RWPE1 (cell line): Measurements from ENCODE around the gene SETD4.

Experiments
- CTCF ChIA-PET: fragments of 350-600 bp; sonication (Branson Sonifier 250); formaldehyde crosslinking; extraction: SDS; loops from one replicate; lab custom pipeline; 2021; lab: Yijun Ruan, JAX
- POLR2A ChIA-PET: fragments of 400-600 bp; formaldehyde crosslinking; extraction: SDS; loops from one replicate; lab custom pipeline; 2020; ENCODE audit warnings: antibody characterized with exemption; ENCODE audit not compliant: low non-redundant PET; lab: Yijun Ruan, JAX
- DNase-seq: peaks from one replicate; pipeline ENCODE4 v3.0.0; 2012; ENCODE audit warnings: low spot score
- H3K27ac ChIP-seq: fragments of 450-650 bp; 2 replicates; pipeline ENCODE4 v1.5.1; 2017
- TF ChIP-seq, protein P1 (sequence below): fragments of 450-650 bp; conservative IDR thresholded peaks from 2 replicates; pipeline ENCODE4 v1.5.1; 2017; ENCODE audit warnings: low read depth, mild to moderate bottlenecking

SETD4 gene

DNA sequence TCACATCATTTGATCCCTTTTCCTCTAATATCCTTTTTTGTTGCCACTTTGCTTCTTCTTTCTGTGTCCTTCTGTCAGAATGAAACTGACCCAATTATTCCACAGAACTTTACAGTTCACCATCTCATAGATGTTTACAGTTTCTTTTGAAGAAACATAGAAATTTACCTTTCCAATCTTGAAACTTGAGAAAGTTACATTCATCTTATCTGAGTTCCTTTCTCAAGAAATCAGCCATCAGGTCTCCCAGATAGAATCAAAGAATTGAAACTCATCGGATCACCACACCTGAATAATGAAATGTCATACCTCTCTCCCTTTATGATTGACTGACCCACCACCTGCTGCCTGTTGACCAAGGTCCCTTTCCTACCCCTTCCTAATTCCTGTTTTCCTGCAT, 33.2 kb upstream of the SETD4 start:
- no peak overlapping the region for H3K27ac ChIP-seq
- TF ChIP-seq, protein P1, sequence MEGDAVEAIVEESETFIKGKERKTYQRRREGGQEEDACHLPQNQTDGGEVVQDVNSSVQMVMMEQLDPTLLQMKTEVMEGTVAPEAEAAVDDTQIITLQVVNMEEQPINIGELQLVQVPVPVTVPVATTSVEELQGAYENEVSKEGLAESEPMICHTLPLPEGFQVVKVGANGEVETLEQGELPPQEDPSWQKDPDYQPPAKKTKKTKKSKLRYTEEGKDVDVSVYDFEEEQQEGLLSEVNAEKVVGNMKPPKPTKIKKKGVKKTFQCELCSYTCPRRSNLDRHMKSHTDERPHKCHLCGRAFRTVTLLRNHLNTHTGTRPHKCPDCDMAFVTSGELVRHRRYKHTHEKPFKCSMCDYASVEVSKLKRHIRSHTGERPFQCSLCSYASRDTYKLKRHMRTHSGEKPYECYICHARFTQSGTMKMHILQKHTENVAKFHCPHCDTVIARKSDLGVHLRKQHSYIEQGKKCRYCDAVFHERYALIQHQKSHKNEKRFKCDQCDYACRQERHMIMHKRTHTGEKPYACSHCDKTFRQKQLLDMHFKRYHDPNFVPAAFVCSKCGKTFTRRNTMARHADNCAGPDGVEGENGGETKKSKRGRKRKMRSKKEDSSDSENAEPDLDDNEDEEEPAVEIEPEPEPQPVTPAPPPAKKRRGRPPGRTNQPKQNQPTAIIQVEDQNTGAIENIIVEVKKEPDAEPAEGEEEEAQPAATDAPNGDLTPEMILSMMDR, result no peak
- CTCF ChIA-PET, result no interaction called here
- no peak for DNase-seq
- POLR2A ChIA-PET, result no interaction called here

DNA sequence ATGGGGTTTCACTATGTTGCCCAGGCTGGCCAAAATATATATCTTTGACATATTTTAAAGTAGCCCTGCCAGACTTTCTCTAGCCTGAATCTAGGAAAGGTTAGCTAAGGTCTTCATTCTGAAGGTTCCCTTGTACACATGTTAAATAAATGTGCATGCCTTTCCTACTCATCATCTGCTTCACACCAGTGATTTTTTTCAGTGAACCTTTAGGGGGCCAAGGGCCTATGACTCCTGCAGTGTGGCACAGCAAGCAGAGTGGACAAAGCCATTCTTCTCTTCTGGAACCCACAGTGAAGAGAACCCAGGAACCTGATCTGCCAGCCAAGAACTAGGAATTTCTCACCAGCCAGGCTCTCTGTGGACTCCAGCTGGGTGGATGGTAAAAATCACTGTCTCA, 32.4 kb upstream of the SETD4 start:
- DNase-seq, result no peak
- POLR2A ChIA-PET, result no interaction called here
- CTCF ChIA-PET, result no interaction called here
- no peak overlapping the region for H3K27ac ChIP-seq
- TF ChIP-seq, protein P1, result no peak

DNA sequence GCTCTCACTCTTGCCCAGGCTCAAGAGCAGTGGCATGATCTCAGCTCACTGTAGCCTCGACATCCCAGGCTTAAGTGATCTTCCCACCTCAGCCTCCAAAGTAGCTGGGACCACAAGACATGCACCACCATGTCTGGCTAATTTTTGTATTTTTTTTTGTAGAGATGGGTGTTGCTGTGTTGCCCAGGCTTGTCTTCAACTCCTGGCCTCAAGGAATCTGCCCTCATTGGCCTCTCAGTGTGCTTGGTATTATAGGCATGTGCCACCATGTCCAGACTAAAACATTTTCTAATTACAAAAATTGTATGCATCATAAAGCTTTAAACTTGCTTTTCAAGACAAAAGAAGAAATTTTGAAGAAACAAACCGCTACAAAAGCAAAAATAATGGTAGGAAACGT, 29.6 kb upstream of the SETD4 start:
- TF ChIP-seq, protein P1, result no peak
- peak overlapping the region; percentile 85 for H3K27ac ChIP-seq
- DNase-seq, result no peak
- POLR2A ChIA-PET, result interaction anchor here (0.6 kb wide), 1 partner anchor 83 kb away, joined by 3 read pairs; no protein-coding TSS in a partner anchor
- CTCF ChIA-PET, result interaction anchor here (0.6 kb wide), 1 partner anchor 23 kb away, joined by 6 read pairs; no protein-coding TSS in a partner anchor

DNA sequence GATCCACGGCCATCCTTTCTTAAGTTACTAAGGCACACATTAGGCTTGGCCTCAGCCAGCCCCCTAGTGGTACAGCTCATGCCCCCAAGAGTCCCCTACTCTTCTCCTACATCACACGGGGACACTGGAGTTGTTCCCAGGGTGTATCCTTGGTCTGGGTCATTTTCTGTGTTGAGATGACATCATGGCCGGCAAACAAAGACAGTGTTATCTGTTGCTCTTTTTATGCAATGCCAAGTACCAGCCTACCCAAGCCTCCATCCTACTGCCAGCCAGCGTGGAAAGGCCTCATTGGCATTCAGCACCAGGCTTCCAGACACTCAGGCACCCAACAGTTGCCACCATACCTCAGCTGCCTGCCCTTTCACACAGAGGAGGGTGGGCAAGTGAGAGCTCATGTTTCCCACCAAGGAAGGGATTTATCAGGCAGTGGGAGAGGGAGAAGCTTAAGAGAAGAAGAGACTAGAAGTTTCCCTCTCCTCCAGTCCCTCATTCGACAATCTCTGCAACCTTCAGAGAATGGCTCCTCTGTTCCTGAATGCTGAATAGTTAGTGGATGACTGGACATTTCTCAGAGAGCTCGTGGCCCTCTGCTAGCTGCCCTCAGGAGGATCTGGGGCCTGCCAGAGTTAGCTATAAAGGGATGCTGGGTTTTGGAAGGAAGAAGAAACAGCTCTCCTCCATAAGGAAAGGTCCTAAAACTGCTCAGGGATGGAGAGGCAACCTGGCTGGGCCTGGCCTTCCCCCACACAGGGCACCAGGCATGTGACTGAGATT, 27.2 kb upstream of the SETD4 start:
- POLR2A ChIA-PET, result no interaction called here
- DNase-seq, result no peak
- H3K27ac ChIP-seq, result peak overlapping the region; percentile 4; the same call in 1 of the 2 replicates
- CTCF ChIA-PET, result interaction anchor here (0.6 kb wide), 1 partner anchor 823 kb away, joined by 3 read pairs; no protein-coding TSS in a partner anchor
- TF ChIP-seq, protein P1, result no peak

DNA sequence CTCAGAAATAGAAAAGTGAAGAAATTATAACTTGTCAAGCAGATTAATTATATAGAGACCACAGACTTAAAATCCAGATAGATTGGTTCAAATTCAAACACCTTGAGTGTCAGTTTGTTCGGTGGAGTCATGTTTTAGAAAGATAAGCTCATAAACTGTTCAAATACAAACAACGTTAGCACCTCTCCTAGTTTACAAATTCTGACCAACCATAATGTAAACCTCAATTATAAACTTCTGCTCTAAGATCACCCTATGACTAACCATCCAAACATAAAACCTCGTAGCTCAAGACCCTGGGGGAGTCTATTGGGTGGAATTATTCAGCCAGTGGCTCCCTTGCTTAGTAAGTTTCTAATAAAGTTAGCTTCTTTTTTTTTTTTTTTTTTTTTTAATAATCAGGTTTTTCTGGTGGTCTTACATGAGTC, 21.9 kb upstream of the SETD4 start:
- TF ChIP-seq, protein P1, result no peak
- ChIA-PET POLR2A (no interaction called here), CTCF (no interaction called here)
- DNase-seq, result no peak
- H3K27ac ChIP-seq, result no peak overlapping the region

DNA sequence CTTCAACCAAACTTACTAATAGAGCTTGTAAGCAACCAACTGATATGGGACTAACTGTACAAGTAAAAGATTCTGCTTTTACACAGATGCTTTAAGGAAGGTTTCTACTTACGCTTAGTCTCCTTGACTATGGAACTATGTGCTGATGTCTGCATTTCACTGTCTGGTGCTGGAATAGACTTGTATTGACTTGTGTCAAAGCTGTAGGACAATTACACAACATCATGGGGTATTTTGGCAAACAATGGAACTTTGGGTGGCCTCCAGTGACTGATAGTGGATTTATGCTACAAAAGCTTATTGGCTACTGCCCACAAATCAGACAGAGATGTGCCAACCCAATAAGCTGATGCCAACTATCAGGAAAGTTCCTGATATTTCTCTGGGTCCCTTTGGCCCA, 20.1 kb upstream of the SETD4 start:
- TF ChIP-seq, protein P1, result no peak
- peak; percentile 47 for DNase-seq
- ChIA-PET POLR2A (no interaction called here), CTCF (interaction anchor here (0.7 kb wide), 1 partner anchor 8 kb away, joined by 5 read pairs; no protein-coding TSS in a partner anchor)
- H3K27ac ChIP-seq, result no peak overlapping the region
